Smooth muscle cell (in vitro differentiated cells): ENCODE measurements around the gene TM7SF2. TPM values are rescaled to one million over a fixed set of nuclear protein-coding genes. Genes with fewer than 3 reads are reported as not detected.
A peak's percentile ranks its signal among the peaks of the same experiment; 100 is the strongest.

Source experiments
- DNase-seq: peaks from one replicate; lab custom pipeline; 2025; ENCODE audit not compliant: unreplicated experiment; lab: John Stamatoyannopoulos, UW
- H2AFZ ChIP-seq: fragments of 200-600 bp; sonication (generic); 2 replicates; pipeline ENCODE4 v1.6.0; 2016; ENCODE audit warnings: antibody characterized with exemption, low read depth, mild to moderate bottlenecking
- H3F3A ChIP-seq: fragments of 200-600 bp; sonication (generic); 2 replicates; pipeline ENCODE4 v1.6.0; 2017; ENCODE audit warnings: antibody characterized with exemption, low read depth
- H3K27ac ChIP-seq: fragments of 200-600 bp; sonication (generic); 2 replicates; pipeline ENCODE4 v1.5.1; 2016; ENCODE audit warnings: low read depth, mild to moderate bottlenecking
- H3K27me3 ChIP-seq: fragments of 200-600 bp; sonication (generic); 2 replicates; pipeline ENCODE4 v1.6.1; 2016; ENCODE audit warnings: low read depth, mild to moderate bottlenecking
- H3K36me3 ChIP-seq: fragments of 200-600 bp; sonication (generic); 2 replicates; pipeline ENCODE4 v1.5.1; 2016; ENCODE audit warnings: low read depth
- H3K4me1 ChIP-seq: fragments of 200-600 bp; sonication (generic); 2 replicates; pipeline ENCODE4 v1.5.1; 2016; ENCODE audit warnings: low read depth
- H3K4me2 ChIP-seq: fragments of 200-600 bp; sonication (generic); 2 replicates; pipeline ENCODE4 v1.6.0; 2016; ENCODE audit warnings: mild to moderate bottlenecking
- H3K4me3 ChIP-seq: fragments of 200-600 bp; sonication (generic); 2 replicates; pipeline ENCODE4 v1.5.1; 2016; ENCODE audit warnings: mild to moderate bottlenecking
- H3K79me2 ChIP-seq: fragments of 200-600 bp; sonication (generic); 2 replicates; pipeline ENCODE4 v1.6.0; 2016; ENCODE audit warnings: low read depth, mild to moderate bottlenecking
- H3K9ac ChIP-seq: fragments of 200-600 bp; sonication (generic); 2 replicates; pipeline ENCODE4 v1.6.0; 2016; ENCODE audit warnings: low read depth
- H3K9me3 ChIP-seq: fragments of 200-600 bp; sonication (generic); replicated peaks from 2 replicates; pipeline ENCODE4 v1.5.1; 2016; ENCODE audit warnings: low read depth
- H4K20me1 ChIP-seq: fragments of 200-600 bp; sonication (generic); 2 replicates; pipeline ENCODE4 v1.6.0; 2016; ENCODE audit warnings: low read depth
- CTCF ChIP-seq: fragments of 200-600 bp; sonication (generic); IDR thresholded peaks from 2 replicates; pipeline ENCODE4 v1.5.1; 2017; ENCODE audit warnings: borderline replicate concordance, mild to moderate bottlenecking, antibody characterized with exemption; ENCODE audit not compliant: insufficient read depth, poor library complexity, severe bottlenecking
- WGBS: methylation state at CpG from one replicate; pipeline ENCODE4 v1.1.7; 2016; ENCODE audit warnings: low lambda C conversion rate; 5-methylcytosine and 5-hydroxymethylcytosine counted together
- polyA plus RNA-seq: library from polyadenylated mRNA; unstranded; fragments of >200 nt; fragmentation: Nextera tagmentation; extraction: Ambion mirVana; gene quantifications from 2 replicates; pipeline ENCODE4 v1.2.1, GENCODE V29; 2016
- total RNA-seq: library from RNA; depleted of rRNA; stranded (reverse); fragments of >200 nt; gene quantifications from 2 replicates; pipeline ENCODE4 v1.2.3, GENCODE V29; 2014

TM7SF2 gene
- total and polyA plus RNA-seq, 2 experiments from 2014 or later = 16.8 to 17.4 TPM

DNA sequence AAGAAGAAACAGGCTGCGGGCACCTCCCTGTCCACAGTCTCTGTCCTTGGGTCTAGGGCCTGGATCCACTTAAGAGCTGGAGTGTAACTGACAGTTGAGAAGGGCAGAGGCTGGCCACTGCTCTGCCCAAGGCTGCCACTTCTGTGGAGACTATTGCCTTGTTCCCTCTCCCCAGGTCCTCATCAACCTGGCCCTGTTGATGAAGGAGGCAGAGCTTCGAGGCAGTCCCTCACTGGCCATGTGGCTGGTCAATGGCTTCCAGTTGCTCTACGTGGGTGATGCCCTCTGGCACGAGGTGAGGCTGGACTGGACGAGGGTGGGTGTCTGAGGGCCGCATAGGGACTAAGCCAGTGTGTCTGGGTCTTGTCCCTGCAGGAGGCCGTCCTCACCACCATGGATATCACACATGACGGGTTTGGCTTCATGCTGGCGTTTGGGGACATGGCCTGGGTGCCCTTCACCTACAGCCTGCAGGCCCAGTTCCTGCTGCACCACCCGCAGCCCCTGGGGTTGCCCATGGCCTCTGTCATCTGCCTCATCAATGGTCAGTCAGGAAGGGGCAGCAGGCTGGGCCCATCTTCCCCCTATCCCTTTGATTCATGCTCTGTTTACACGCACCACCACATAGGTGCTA, 3.0 kb downstream of the TM7SF2 start:
- Histone ChIP-seq H3F3A (peaks cover 8% of the 10 kb centered on the region), H3K4me1 (peaks cover 22% of the 10 kb centered on the region), H3K9me3 (no peaks in the 10 kb centered on the region), H3K27ac (no peak overlapping the region), H3K27me3 (no peaks in the 10 kb centered on the region), H3K79me2 (peaks cover 16% of the 10 kb centered on the region), H3K9ac (no peak overlapping the region), H2AFZ (no peak overlapping the region), H3K4me2 (no peak overlapping the region), H3K36me3 (no peaks in the 10 kb centered on the region), H3K4me3 (no peak overlapping the region), H4K20me1 (peaks cover 5% of the 10 kb centered on the region)
- DNase-seq = no peak
- 97% methylated on average over 11 of the region's 11 CpGs for WGBS
- TF ChIP-seq CTCF = no peak

DNA sequence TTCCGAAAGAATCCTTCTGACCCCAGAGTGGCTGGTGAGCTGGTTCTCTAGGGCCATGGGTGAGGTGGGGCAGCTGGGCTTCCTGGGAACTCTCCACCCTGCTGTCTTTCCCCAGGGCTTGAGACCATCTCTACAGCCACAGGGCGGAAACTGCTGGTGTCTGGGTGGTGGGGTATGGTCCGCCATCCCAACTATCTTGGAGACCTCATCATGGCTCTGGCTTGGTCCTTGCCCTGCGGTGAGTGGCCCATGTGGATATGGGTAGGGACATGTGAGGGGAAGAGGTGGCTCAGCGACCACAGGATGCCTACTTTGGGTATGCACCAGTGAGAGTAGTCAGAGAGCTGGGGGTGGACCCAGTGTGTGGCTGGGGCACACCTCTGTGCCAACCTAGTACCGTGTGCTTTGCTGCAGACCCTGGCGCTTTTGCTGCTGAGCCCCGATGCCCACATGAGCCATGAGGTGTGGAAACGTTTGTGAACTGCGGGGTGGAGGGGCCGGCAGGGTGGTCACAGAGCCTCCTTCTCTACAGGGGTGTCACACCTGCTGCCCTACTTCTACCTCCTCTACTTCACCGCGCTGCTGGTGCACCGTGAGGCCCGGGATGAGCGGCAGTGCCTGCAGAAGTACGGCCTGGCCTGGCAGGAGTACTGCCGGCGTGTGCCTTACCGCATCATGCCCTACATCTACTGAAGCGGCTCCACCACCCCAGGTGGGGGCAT, 3.9 kb downstream of the TM7SF2 start:
- Histone ChIP-seq H3F3A (peaks cover 15% of the 10 kb centered on the region), H3K9ac (no peak overlapping the region), H3K36me3 (no peaks in the 10 kb centered on the region), H3K27me3 (no peaks in the 10 kb centered on the region), H3K27ac (peak overlapping the region; percentile 98), H3K4me2 (peak overlapping the region; percentile 96), H2AFZ (no peak overlapping the region), H3K4me1 (peaks cover 22% of the 10 kb centered on the region), H4K20me1 (peaks cover 4% of the 10 kb centered on the region), H3K9me3 (no peaks in the 10 kb centered on the region), H3K4me3 (no peak overlapping the region), H3K79me2 (peaks cover 25% of the 10 kb centered on the region)
- no peak for TF ChIP-seq CTCF
- 97% methylated on average over 21 of the region's 21 CpGs for WGBS
- no peak for DNase-seq

GRCh38 chr11:65116370-65117205, 4.9 kb downstream of the TM7SF2 start:
- no peaks in the 10 kb centered on the region for H3K36me3 ChIP-seq
- H3F3A ChIP-seq = peaks cover 21% of the 10 kb centered on the region
- TF ChIP-seq CTCF = no peak
- H4K20me1 ChIP-seq = no peaks in the 10 kb centered on the region
- H3K4me3 ChIP-seq = peak overlapping the region; percentile 81
- no peak for DNase-seq
- peak overlapping the region; percentile 98 for H3K27ac ChIP-seq
- no peak overlapping the region for H2AFZ ChIP-seq
- WGBS = 28% methylated on average over 67 of the region's 68 CpGs
- H3K9ac ChIP-seq = peak overlapping the region; percentile 96
- peaks cover 35% of the 10 kb centered on the region for H3K79me2 ChIP-seq
- no peaks in the 10 kb centered on the region for H3K27me3 ChIP-seq
- H3K4me2 ChIP-seq = peak overlapping the region; percentile 96
- H3K9me3 ChIP-seq = no peaks in the 10 kb centered on the region
- H3K4me1 ChIP-seq = peaks cover 23% of the 10 kb centered on the region
